GM10266 (cell line): ENCODE data around the gene STPG1.

Source experiments
- DNase-seq: peaks from one replicate; pipeline ENCODE4 v3.0.0; 2012; ENCODE audit errors: extremely low spot score
- TF ChIP-seq, protein P1 (sequence below): IDR thresholded peaks from 2 replicates; pipeline ENCODE4 v1.5.1; 2012; ENCODE audit warnings: mild to moderate bottlenecking, low read depth; ENCODE audit not compliant: control insufficient read depth, insufficient read depth; ENCODE audit errors: missing control alignments

The STPG1 gene

DNA sequence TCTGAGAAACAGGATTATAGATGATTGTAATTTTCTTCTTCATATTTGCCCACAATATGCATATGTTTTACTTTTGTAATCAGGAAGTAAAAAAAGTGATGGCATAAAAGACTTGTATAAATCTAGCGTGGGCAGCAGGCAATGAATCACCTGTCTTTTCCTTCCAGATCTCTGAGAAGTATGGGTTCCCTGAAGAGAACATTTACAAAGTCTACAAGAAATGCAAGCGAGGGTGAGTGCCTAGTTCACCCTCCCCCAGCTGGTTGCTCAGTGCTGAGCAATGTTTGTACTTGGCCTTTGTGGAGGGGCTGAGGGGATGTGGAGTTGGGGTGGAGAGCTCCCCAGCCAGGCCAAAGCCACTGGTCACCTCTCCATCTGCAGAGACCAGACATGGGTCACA, 63.7 kb downstream of the STPG1 start:
- no peak for DNase-seq
- TF ChIP-seq, protein P1, sequence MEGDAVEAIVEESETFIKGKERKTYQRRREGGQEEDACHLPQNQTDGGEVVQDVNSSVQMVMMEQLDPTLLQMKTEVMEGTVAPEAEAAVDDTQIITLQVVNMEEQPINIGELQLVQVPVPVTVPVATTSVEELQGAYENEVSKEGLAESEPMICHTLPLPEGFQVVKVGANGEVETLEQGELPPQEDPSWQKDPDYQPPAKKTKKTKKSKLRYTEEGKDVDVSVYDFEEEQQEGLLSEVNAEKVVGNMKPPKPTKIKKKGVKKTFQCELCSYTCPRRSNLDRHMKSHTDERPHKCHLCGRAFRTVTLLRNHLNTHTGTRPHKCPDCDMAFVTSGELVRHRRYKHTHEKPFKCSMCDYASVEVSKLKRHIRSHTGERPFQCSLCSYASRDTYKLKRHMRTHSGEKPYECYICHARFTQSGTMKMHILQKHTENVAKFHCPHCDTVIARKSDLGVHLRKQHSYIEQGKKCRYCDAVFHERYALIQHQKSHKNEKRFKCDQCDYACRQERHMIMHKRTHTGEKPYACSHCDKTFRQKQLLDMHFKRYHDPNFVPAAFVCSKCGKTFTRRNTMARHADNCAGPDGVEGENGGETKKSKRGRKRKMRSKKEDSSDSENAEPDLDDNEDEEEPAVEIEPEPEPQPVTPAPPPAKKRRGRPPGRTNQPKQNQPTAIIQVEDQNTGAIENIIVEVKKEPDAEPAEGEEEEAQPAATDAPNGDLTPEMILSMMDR: no peak

DNA sequence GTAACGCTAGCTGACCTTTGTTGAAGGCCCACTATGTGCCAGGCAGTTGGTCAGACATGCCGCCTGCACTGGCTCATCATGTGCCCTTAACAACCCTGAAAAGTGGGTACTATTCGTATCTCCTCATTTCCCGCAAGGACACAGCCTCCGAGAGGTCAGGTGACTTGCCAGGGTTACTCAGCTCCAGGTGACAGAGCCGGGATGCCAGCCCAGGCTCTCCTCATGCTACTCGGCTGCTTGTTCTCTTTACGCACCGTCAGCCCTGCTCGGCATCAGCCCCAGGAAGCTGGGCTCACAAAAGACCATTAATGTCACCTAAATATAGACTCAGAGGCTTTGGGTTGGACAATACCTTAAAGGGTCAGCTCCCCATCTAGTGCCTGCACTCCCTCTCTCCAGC, 65.4 kb downstream of the STPG1 start:
- no peak for DNase-seq
- TF ChIP-seq, protein P1: no peak

DNA sequence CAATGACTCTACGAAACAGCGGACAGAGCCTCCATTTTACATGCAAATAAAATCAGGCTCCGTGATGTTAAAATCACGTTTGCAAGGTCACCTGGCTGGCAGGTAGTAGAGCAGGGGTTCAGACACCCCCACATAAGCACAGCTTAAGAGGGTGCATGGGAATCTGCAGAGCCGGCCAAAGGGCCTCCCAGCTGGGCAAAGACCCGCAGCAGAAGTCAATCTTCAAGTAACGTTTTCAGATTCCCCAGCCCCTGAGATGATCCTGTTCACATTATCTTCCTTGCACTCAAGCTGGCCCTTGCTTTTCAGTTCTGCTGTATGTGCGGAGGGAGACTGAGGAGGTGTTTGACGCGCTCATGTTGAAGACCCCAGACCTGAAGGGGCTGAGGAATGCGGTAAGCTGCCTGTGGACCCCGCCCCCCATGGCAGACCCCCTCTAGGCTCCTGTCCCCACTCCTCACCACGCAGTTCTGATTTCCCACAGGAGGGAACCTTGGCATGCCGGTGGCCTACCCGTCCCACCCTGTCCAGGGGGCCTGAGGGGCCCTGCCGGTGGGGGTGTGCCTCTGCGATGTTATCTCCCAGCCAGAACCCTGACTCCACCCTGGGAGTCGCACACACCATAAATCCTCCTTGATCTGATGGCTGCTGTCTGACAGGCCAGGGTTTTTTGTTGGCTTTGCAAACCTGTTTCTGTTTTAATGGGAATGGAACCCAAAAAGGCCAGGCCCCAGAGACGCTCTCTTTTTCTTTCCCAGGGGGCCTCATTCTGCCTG, 66.2 kb downstream of the STPG1 start:
- TF ChIP-seq, protein P1: no peak

DNA sequence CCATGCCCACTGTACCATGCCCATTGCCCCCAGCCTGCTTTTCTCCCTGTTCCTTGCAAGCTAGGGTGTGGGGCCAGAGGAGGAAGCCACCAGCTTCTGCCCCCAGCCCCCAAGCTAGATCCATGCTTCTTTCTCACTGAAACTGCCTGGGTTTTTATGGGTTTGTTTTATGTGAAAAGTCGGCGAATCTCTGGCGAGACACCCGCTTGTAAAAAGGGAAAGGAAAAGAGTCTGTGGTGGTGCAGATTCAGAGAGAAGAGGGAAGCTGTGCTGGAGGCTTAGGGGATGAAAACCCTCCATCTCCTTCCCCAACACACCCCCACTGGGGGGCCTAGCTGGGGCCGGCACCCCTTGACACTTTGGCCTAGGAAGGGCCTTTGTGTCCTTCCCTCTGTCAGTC, 68.2 kb downstream of the STPG1 start:
- TF ChIP-seq, protein P1: no peak
- DNase-seq: no peak

More for the DNA sequence above, 66.2 kb downstream of the STPG1 start:
- no peak for DNase-seq

- no peak for DNase-seq
- TF ChIP-seq, protein P1: no peak
Measured at GRCh38 chr1:24344090-24344742, 69.4 kb downstream of the STPG1 start.

- TF ChIP-seq, protein P1: no peak
Measured at GRCh38 chr1:24343412-24344089, 70.0 kb downstream of the STPG1 start.

More at GRCh38 chr1:24343412-24344089, 70.0 kb downstream of the STPG1 start:
- no peak for DNase-seq
